ENCODE results near the gene CNIH1.

CNIH1 gene

GRCh38 chr14:54377501-54377900 lies 63.7 kb downstream of the CNIH1 start:
- no peak for DNase-seq

GRCh38 chr14:54374117-54374884 lies 66.9 kb downstream of the CNIH1 start:
- no peak for DNase-seq

All from T1000 (cell line).